WERI-Rb-1 (cell line): ENCODE data around the gene PHF12.

Source experiments
- DNase-seq: peaks from one replicate; pipeline ENCODE4 v3.0.0-alpha.2; 2020
- H3K27ac ChIP-seq: fragments of 250-450 bp; sonication (Bioruptor Pico); 2 replicates; pipeline ENCODE4 v1.5.1; 2020; ENCODE audit warnings: mild to moderate bottlenecking, moderate library complexity
- H3K27me3 ChIP-seq: fragments of 250-450 bp; sonication (Bioruptor Pico); 2 replicates; pipeline ENCODE4 v1.5.1; 2021; ENCODE audit warnings: mild to moderate bottlenecking, low read depth, moderate library complexity; ENCODE audit not compliant: insufficient read depth, severe bottlenecking
- H3K36me3 ChIP-seq: fragments of 250-450 bp; sonication (Bioruptor Pico); 2 replicates; pipeline ENCODE4 v1.5.1; 2020; ENCODE audit warnings: mild to moderate bottlenecking, moderate library complexity
- H3K4me3 ChIP-seq: 2 replicates; pipeline ENCODE4 v1.5.1; 2011; ENCODE audit warnings: low read depth, mild to moderate bottlenecking, control low read depth, low read length
- H3K9me3 ChIP-seq: fragments of 250-450 bp; sonication (Bioruptor Pico); 2 replicates; pipeline ENCODE4 v1.5.1; 2021; ENCODE audit warnings: mild to moderate bottlenecking, moderate library complexity; ENCODE audit not compliant: severe bottlenecking
- TF ChIP-seq, protein P1 (sequence below): IDR thresholded peaks from 2 replicates; pipeline ENCODE4 v1.5.1; 2011; ENCODE audit warnings: low read depth, mild to moderate bottlenecking, control low read depth, inconsistent platforms, low read length

The PHF12 gene

DNA sequence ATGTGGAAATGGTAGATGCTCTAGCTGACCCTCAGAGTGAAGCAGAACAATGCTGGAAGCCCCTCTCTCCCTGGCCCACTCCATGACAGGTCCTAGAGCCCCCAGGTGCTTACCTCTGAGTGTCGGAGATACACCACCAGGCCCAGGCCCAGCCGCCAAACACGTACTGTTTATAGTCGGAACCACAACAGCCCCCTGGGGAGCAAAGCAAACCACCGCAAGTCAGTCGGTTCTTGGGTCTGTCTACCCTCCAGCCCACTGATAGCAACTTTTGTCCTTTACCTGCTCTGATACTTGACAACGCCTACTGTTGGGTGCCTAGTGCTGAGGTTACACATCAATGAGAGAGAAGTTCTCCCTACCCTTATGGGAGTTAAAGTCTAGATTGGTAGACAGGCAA, 62.5 kb downstream of the PHF12 start:
- no peak overlapping the region for H3K27ac ChIP-seq
- no peaks in the 10 kb centered on the region for H3K9me3 ChIP-seq
- no peak for DNase-seq
- H3K4me3 ChIP-seq: no peak overlapping the region
- TF ChIP-seq, protein P1, sequence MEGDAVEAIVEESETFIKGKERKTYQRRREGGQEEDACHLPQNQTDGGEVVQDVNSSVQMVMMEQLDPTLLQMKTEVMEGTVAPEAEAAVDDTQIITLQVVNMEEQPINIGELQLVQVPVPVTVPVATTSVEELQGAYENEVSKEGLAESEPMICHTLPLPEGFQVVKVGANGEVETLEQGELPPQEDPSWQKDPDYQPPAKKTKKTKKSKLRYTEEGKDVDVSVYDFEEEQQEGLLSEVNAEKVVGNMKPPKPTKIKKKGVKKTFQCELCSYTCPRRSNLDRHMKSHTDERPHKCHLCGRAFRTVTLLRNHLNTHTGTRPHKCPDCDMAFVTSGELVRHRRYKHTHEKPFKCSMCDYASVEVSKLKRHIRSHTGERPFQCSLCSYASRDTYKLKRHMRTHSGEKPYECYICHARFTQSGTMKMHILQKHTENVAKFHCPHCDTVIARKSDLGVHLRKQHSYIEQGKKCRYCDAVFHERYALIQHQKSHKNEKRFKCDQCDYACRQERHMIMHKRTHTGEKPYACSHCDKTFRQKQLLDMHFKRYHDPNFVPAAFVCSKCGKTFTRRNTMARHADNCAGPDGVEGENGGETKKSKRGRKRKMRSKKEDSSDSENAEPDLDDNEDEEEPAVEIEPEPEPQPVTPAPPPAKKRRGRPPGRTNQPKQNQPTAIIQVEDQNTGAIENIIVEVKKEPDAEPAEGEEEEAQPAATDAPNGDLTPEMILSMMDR: no peak
- no peaks in the 10 kb centered on the region for H3K27me3 ChIP-seq
- H3K36me3 ChIP-seq: peaks cover 13% of the 10 kb centered on the region

- H3K36me3 ChIP-seq: peaks cover 12% of the 10 kb centered on the region
- DNase-seq: no peak
- no peak overlapping the region for H3K27ac ChIP-seq
- no peaks in the 10 kb centered on the region for H3K9me3 ChIP-seq
- TF ChIP-seq, protein P1: no peak
- H3K27me3 ChIP-seq: no peaks in the 10 kb centered on the region
- H3K4me3 ChIP-seq: no peak overlapping the region
Observed at GRCh38 chr17:28887871-28888471, 63.3 kb downstream of the PHF12 start.

GRCh38 chr17:28885951-28886350, 65.4 kb downstream of the PHF12 start:
- TF ChIP-seq, protein P1: no peak
- no peaks in the 10 kb centered on the region for H3K27me3 ChIP-seq
- DNase-seq: no peak
- no peak overlapping the region for H3K27ac ChIP-seq
- H3K9me3 ChIP-seq: no peaks in the 10 kb centered on the region
- H3K4me3 ChIP-seq: no peak overlapping the region
- H3K36me3 ChIP-seq: peaks cover 27% of the 10 kb centered on the region

GRCh38 chr17:28885363-28885762, 66.0 kb downstream of the PHF12 start:
- no peak overlapping the region for H3K4me3 ChIP-seq
- DNase-seq: no peak
- TF ChIP-seq, protein P1: no peak
- H3K27ac ChIP-seq: no peak overlapping the region
- no peaks in the 10 kb centered on the region for H3K27me3 ChIP-seq
- H3K9me3 ChIP-seq: no peaks in the 10 kb centered on the region
- peaks cover 33% of the 10 kb centered on the region for H3K36me3 ChIP-seq

GRCh38 chr17:28883967-28884702, 67.2 kb downstream of the PHF12 start:
- Histone ChIP-seq H3K4me3 (no peak overlapping the region), H3K27ac (no peak overlapping the region), H3K9me3 (no peaks in the 10 kb centered on the region), H3K27me3 (no peaks in the 10 kb centered on the region), H3K36me3 (peaks cover 44% of the 10 kb centered on the region)
- no peak for DNase-seq
- TF ChIP-seq, protein P1: no peak
